ENCODE measurements around the gene LCN6. TPM values are rescaled to one million over a fixed set of nuclear protein-coding genes. Genes with fewer than 3 reads are reported as not detected.

The LCN6 gene
- total RNA-seq, 2 experiments from 2014 or later = not detected

DNA sequence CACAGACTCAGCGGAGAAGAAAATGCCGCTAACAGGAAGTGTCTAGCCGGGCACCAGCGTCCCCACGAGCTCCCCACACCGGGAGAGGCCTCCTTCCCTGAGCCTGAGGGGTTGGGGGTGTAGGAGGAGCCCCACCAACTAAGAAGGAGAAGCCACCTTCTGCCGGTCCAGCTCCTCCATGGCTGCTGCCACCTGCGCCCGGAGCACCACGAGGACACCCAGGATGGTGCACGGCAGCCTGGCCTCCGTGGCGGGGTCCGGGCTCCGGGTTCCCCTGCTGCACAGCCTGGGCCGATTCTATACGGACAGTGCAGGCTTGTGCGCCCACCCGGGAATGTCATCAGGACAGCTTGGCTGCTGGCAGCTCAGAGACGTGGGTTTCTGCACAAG is 9.4 kb upstream of the LCN6 start:
- H3K27ac ChIP-seq (ENCODE audit: low read depth in 1 of 2, low read length in 2 of 2) = no peak overlapping the region
- peaks cover 4 to 51% of the 10 kb centered on the region in 2 experiments for H3K9me3 ChIP-seq (ENCODE audit: control insufficient read depth in 1 of 2, insufficient read depth in 1 of 2, low read length in 2 of 2)
- no peaks in the 10 kb centered on the region for H3K4me1 Mint-ChIP-seq (ENCODE audit: low read depth)
- H3K4me1 ChIP-seq (ENCODE audit: insufficient read depth, low read length) = no peaks in the 10 kb centered on the region
- no peaks in the 10 kb centered on the region for H3K9me3 Mint-ChIP-seq
- ChIA-PET CTCF (interaction anchor here (1.2 kb wide), 1 partner anchor 271 kb away, joined by 3 read pairs; no protein-coding TSS in a partner anchor), POLR2A (no interaction called here)
- ATAC-seq (ENCODE audit: poor library complexity) (no peak), DNase-seq (peak in 2 of 14 experiments; percentile 2 to 14)
- intact Hi-C loops (cut with DNase I, micrococcal nuclease) = no loop called here
- H3K36me3 ChIP-seq (ENCODE audit: insufficient read depth, low read length) = no peaks in the 10 kb centered on the region
- no peak overlapping the region for H3K4me3 ChIP-seq (ENCODE audit: low read length)
- H3K27me3 Mint-ChIP-seq = peaks cover 24% of the 10 kb centered on the region
- H3K27ac Mint-ChIP-seq = no peak overlapping the region
- H3K4me3 Mint-ChIP-seq = no peak overlapping the region
- H3K36me3 Mint-ChIP-seq (ENCODE audit: low read depth) = no peaks in the 10 kb centered on the region
- TF ChIP-seq, protein P1, sequence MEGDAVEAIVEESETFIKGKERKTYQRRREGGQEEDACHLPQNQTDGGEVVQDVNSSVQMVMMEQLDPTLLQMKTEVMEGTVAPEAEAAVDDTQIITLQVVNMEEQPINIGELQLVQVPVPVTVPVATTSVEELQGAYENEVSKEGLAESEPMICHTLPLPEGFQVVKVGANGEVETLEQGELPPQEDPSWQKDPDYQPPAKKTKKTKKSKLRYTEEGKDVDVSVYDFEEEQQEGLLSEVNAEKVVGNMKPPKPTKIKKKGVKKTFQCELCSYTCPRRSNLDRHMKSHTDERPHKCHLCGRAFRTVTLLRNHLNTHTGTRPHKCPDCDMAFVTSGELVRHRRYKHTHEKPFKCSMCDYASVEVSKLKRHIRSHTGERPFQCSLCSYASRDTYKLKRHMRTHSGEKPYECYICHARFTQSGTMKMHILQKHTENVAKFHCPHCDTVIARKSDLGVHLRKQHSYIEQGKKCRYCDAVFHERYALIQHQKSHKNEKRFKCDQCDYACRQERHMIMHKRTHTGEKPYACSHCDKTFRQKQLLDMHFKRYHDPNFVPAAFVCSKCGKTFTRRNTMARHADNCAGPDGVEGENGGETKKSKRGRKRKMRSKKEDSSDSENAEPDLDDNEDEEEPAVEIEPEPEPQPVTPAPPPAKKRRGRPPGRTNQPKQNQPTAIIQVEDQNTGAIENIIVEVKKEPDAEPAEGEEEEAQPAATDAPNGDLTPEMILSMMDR (IDR thresholded peaks at IDR 0.05) = no peak
- H3K27me3 ChIP-seq (ENCODE audit: control insufficient read depth in 1 of 2, insufficient read depth in 2 of 2, low read length in 2 of 2) = peaks cover 0 to 3% of the 10 kb centered on the region in 2 experiments

DNA sequence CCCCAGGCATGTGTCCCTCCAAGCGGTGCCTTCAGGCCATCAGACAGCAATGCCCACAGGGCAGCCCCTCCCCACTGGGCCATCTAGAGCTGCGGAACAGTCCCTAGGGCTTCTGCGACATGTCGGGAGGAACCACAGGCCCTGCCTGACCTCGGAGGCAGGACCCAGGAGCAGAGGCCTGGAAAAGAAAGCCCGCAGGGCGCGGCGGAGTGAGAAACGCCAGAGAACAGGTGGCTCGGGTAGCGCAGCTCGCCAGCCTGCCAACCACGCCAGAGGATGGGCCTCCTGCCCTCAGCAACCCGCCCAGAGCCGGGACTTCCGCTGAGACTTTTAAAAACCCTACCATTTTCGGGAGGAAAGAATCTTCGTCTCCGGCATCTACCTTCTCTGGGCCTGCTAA is 9.0 kb upstream of the LCN6 start:
- Histone ChIP-seq H3K4me3 (ENCODE audit: low read length) (no peak overlapping the region), H3K27me3 (ENCODE audit: control insufficient read depth in 1 of 2, insufficient read depth in 2 of 2, low read length in 2 of 2) (peaks cover 0 to 3% of the 10 kb centered on the region in 2 experiments), H3K36me3 (ENCODE audit: insufficient read depth, low read length) (no peaks in the 10 kb centered on the region), H3K27ac (ENCODE audit: low read depth in 1 of 2, low read length in 2 of 2) (no peak overlapping the region), H3K4me1 (ENCODE audit: insufficient read depth, low read length) (no peaks in the 10 kb centered on the region), H3K9me3 (ENCODE audit: control insufficient read depth in 1 of 2, insufficient read depth in 1 of 2, low read length in 2 of 2) (peaks cover 8 to 52% of the 10 kb centered on the region in 2 experiments)
- Mint-ChIP-seq H3K36me3 (ENCODE audit: low read depth) (no peaks in the 10 kb centered on the region), H3K4me3 (no peak overlapping the region), H3K9me3 (peaks cover 4% of the 10 kb centered on the region), H3K27ac (no peak overlapping the region), H3K27me3 (peaks cover 28% of the 10 kb centered on the region), H3K4me1 (ENCODE audit: low read depth) (no peaks in the 10 kb centered on the region)
- intact Hi-C loops (cut with DNase I, micrococcal nuclease) = no loop called here
- ChIA-PET CTCF (interaction anchor here (1.2 kb wide), 1 partner anchor 272 kb away, joined by 3 read pairs; no protein-coding TSS in a partner anchor), POLR2A (no interaction called here)
- ATAC-seq (ENCODE audit: poor library complexity) = no peak
- DNase-seq = peak in 1 of 14 experiments; percentile 3
- TF ChIP-seq, protein P1 (IDR thresholded peaks at IDR 0.05) = no peak

DNA sequence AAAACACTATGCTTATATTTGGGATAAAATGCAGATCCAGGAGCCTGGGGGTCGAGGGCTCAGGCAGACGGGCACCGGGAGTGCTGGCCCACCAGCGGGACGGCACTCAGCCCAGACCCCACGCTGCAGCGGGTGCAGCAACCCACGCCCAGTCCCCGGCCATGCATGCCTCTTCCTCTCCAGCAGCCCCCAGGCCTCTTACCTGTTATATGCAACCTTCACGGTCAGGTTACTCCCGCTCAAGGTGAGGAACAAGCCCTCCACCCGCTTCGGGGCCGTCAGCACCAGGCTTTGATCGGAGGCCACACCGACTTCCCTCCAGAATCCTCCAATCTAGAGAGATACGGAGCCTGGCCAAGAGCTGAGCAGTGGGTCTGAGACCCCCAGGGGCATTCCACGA is 8.5 kb upstream of the LCN6 start:
- H3K36me3 Mint-ChIP-seq (ENCODE audit: low read depth) = no peaks in the 10 kb centered on the region
- no peak for ATAC-seq (ENCODE audit: poor library complexity)

More for the DNA sequence above, 8.5 kb upstream of the LCN6 start:
- H3K9me3 ChIP-seq (ENCODE audit: control insufficient read depth in 1 of 2, insufficient read depth in 1 of 2, low read length in 2 of 2) = peaks cover 10 to 53% of the 10 kb centered on the region in 2 experiments
- Mint-ChIP-seq H3K27ac (no peak overlapping the region), H3K9me3 (peaks cover 6% of the 10 kb centered on the region), H3K27me3 (peaks cover 30% of the 10 kb centered on the region), H3K4me3 (no peak overlapping the region), H3K4me1 (ENCODE audit: low read depth) (no peaks in the 10 kb centered on the region)
- DNase-seq = peak in 1 of 14 experiments; percentile 23
- ChIA-PET CTCF (no interaction called here), POLR2A (no interaction called here)
- H3K27me3 ChIP-seq (ENCODE audit: control insufficient read depth in 1 of 2, insufficient read depth in 2 of 2, low read length in 2 of 2) = peaks cover 0 to 3% of the 10 kb centered on the region in 2 experiments
- H3K27ac ChIP-seq (ENCODE audit: low read depth in 1 of 2, low read length in 2 of 2) = no peak overlapping the region
- H3K4me1 ChIP-seq (ENCODE audit: insufficient read depth, low read length) = no peaks in the 10 kb centered on the region
- intact Hi-C loops (cut with DNase I, micrococcal nuclease) = no loop called here
- TF ChIP-seq, protein P1 (IDR thresholded peaks at IDR 0.05) = no peak
- H3K4me3 ChIP-seq (ENCODE audit: low read length) = no peak overlapping the region
- H3K36me3 ChIP-seq (ENCODE audit: insufficient read depth, low read length) = no peaks in the 10 kb centered on the region
